Panc1 (cell line): ENCODE data around the gene ZNRF3. TPM values are rescaled to one million over a fixed set of nuclear protein-coding genes. Genes with fewer than 3 reads are reported as not detected.
A peak's percentile ranks its signal among the peaks of the same experiment; 100 is the strongest.

ENCODE experiments used
- ATAC-seq: fragments of 200-7000 bp; cut with Tn5 transposase; 2 replicates; pipeline ENCODE4 v1.9.1; 2020; ENCODE audit warnings: mild to moderate bottlenecking, moderate library complexity
- BruUV-seq: library from RNA; stranded (reverse); fragments of 400-500 nt; replicated peaks from 2 replicates; lab custom pipeline; 2021; lab: Mats Ljungman, UMichigan
- CTCF ChIA-PET: fragments of 300-600 bp; sonication (Branson Sonifier 250); formaldehyde crosslinking; loops from one replicate; lab custom pipeline; 2022; ENCODE audit warnings: antibody characterized with exemption; lab: Charles Lee
- POLR2A ChIA-PET: fragments of 300-600 bp; sonication (Branson Sonifier 250); formaldehyde crosslinking; loops from one replicate; lab custom pipeline; 2022; ENCODE audit warnings: antibody characterized with exemption; lab: Charles Lee
- DNase-seq: peaks from one replicate; pipeline ENCODE4 v3.0.0-alpha.2; 2010; ENCODE audit warnings: low read depth, low spot score
- H3K27ac ChIP-seq: 2 replicates; pipeline ENCODE4 v1.5.1; 2011; ENCODE audit warnings: mild to moderate bottlenecking, low read length, inconsistent platforms
- H3K27me3 ChIP-seq: fragments of 200-500 bp; sonication (Bioruptor generic); 2 replicates; pipeline ENCODE4 v1.6.0; 2014; ENCODE audit warnings: low read length, inconsistent platforms; ENCODE audit not compliant: control insufficient read depth, insufficient read depth
- H3K36me3 ChIP-seq: fragments of 200-500 bp; sonication (Bioruptor generic); 2 replicates; pipeline ENCODE4 v1.5.1; 2014; ENCODE audit warnings: inconsistent platforms, mild to moderate bottlenecking, low read length, moderate library complexity; ENCODE audit not compliant: control insufficient read depth, insufficient read depth
- H3K4me1 ChIP-seq: 2 replicates; pipeline ENCODE4 v1.5.1; 2011; ENCODE audit warnings: inconsistent platforms, mild to moderate bottlenecking, low read length, moderate library complexity; ENCODE audit not compliant: control insufficient read depth, insufficient read depth
- H3K4me3 ChIP-seq, 2 experiments: 2 replicates each; pipeline ENCODE4 v1.5.1; 2011 to 2012; ENCODE audit warnings: low read depth in 2 of 2, low read length in 2 of 2, mild to moderate bottlenecking in 2 of 2, inconsistent platforms in 1 of 2, moderate library complexity in 1 of 2
- H3K9me3 ChIP-seq: fragments of 200-500 bp; sonication (Bioruptor generic); 2 replicates; pipeline ENCODE4 v1.5.1; 2014; ENCODE audit warnings: low read depth, mild to moderate bottlenecking, inconsistent platforms, low read length, moderate library complexity; ENCODE audit not compliant: control insufficient read depth, insufficient read depth
- POLR2AphosphoS5 ChIP-seq: IDR thresholded peaks from 2 replicates; pipeline ENCODE4 v1.6.1; 2012; ENCODE audit warnings: mild to moderate bottlenecking, low read depth, low read length, moderate library complexity
- SIN3A ChIP-seq: IDR thresholded peaks from 2 replicates; pipeline ENCODE4 v1.6.1; 2012; ENCODE audit warnings: low read depth, mild to moderate bottlenecking, low read length, moderate library complexity, borderline replicate concordance; ENCODE audit not compliant: insufficient read depth
- TCF7L2 ChIP-seq: IDR thresholded peaks from 2 replicates; pipeline ENCODE4 v1.6.1; 2011; ENCODE audit warnings: mild to moderate bottlenecking, low read depth, low read length, inconsistent platforms
- in situ Hi-C: cut with HindIII; loops from 2 replicates; pipeline ENCODE4 v1.10.0; 2016; ENCODE audit warnings: low sequenced_read_pairs, low pct_unique_long_range_greater_than_20kb
- intact Hi-C: fragments of 100-400 bp; cut with micrococcal nuclease; formaldehyde crosslinking; loops from one replicate; pipeline ENCODE4 v1.10.0; 2022; ENCODE audit not compliant: unreplicated experiment
- total RNA-seq: library from RNA; stranded (reverse); gene quantifications from one replicate; pipeline ENCODE4 v1.2.1, GENCODE V29; 2021; ENCODE audit not compliant: unreplicated experiment
- TF ChIP-seq, protein P1 (sequence below): fragments of 450-650 bp; IDR thresholded peaks from 2 replicates; pipeline ENCODE4 v1.5.1; 2017; ENCODE audit warnings: mild to moderate bottlenecking
- TF ChIP-seq, protein P2 (sequence below), 2 experiments: IDR thresholded peaks; 2 replicates each; pipeline ENCODE4 v1.6.1; 2011 to 2012; ENCODE audit warnings: low read depth in 2 of 2, control low read depth in 1 of 2, low read length in 1 of 2, mild to moderate bottlenecking in 1 of 2, moderate library complexity in 1 of 2; ENCODE audit not compliant: insufficient read depth in 1 of 2

ZNRF3 gene
- total RNA-seq, 1 experiment from 2014 or later, result 7.3 TPM

DNA sequence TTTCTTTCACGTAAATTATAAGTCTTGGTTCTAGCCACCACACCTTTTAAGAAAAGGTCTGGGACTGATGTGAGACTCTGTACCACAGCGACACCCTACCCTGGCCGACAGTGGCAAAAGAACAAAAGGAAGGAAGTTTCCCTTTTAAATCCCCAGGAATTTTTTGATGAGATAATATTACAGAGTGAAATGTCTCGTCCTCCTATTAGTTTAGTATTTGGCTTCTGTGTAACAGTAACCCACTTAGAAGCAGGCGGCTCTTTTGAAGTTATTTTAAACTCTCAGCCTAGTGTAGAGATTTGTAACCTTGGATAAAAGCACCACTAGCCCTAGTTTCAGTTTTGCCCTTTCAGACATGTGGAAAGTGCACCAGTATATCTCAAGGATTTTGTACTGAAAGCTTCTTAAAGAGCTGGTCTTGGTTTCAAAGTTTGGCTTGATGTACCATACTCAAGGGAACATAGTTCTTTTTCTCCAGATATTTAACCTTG lies 94.2 kb downstream of the ZNRF3 start:
- BruUV-seq, result no TSS peak
- H3K27me3 ChIP-seq, result no peaks in the 10 kb centered on the region
- H3K4me1 ChIP-seq, result peaks cover 12% of the 10 kb centered on the region
- ChIA-PET CTCF (no interaction called here), POLR2A (no interaction called here)
- TF ChIP-seq POLR2AphosphoS5, result no peak
- TF ChIP-seq TCF7L2, result peak; percentile 73
- H3K27ac ChIP-seq, result peak overlapping the region; percentile 44; the same call in 1 of the 2 replicates
- no peak for DNase-seq
- 0 out of 2 replicates have a peak, but pooled peaks have one; percentile 45 for ATAC-seq
- no peak overlapping the region for H3K4me3 ChIP-seq
- intact Hi-C loops, result no loop called here
- H3K9me3 ChIP-seq, result no peaks in the 10 kb centered on the region
- in situ Hi-C loops, result no loop called here
- no peaks in the 10 kb centered on the region for H3K36me3 ChIP-seq

DNA sequence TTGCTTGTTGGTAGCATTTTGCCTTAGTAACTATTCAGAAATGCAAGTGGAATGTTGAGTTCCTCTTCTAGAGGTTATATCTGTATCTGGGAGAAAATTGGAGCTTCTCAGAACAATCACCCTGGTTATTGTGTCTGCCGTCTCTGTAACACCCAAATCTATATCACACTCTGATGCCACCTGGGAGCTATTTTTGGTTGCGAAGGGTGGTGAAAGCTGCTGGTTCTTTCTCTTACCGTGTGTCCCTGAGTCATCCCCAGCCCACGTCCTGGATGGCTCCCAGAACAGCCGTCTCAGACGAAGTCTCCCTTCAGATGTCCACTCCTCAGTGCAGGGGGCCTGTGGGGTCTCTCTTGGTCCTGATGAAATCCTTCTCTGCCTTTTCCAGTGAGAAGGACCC lies 94.8 kb downstream of the ZNRF3 start:
- Histone ChIP-seq H3K27me3 (no peaks in the 10 kb centered on the region), H3K4me1 (peaks cover 12% of the 10 kb centered on the region), H3K4me3 (no peak overlapping the region), H3K36me3 (no peaks in the 10 kb centered on the region), H3K27ac (no peak overlapping the region), H3K9me3 (no peaks in the 10 kb centered on the region)
- no TSS peak for BruUV-seq
- TF ChIP-seq, protein P1, sequence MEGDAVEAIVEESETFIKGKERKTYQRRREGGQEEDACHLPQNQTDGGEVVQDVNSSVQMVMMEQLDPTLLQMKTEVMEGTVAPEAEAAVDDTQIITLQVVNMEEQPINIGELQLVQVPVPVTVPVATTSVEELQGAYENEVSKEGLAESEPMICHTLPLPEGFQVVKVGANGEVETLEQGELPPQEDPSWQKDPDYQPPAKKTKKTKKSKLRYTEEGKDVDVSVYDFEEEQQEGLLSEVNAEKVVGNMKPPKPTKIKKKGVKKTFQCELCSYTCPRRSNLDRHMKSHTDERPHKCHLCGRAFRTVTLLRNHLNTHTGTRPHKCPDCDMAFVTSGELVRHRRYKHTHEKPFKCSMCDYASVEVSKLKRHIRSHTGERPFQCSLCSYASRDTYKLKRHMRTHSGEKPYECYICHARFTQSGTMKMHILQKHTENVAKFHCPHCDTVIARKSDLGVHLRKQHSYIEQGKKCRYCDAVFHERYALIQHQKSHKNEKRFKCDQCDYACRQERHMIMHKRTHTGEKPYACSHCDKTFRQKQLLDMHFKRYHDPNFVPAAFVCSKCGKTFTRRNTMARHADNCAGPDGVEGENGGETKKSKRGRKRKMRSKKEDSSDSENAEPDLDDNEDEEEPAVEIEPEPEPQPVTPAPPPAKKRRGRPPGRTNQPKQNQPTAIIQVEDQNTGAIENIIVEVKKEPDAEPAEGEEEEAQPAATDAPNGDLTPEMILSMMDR, result no peak
- TF ChIP-seq, protein P2, sequence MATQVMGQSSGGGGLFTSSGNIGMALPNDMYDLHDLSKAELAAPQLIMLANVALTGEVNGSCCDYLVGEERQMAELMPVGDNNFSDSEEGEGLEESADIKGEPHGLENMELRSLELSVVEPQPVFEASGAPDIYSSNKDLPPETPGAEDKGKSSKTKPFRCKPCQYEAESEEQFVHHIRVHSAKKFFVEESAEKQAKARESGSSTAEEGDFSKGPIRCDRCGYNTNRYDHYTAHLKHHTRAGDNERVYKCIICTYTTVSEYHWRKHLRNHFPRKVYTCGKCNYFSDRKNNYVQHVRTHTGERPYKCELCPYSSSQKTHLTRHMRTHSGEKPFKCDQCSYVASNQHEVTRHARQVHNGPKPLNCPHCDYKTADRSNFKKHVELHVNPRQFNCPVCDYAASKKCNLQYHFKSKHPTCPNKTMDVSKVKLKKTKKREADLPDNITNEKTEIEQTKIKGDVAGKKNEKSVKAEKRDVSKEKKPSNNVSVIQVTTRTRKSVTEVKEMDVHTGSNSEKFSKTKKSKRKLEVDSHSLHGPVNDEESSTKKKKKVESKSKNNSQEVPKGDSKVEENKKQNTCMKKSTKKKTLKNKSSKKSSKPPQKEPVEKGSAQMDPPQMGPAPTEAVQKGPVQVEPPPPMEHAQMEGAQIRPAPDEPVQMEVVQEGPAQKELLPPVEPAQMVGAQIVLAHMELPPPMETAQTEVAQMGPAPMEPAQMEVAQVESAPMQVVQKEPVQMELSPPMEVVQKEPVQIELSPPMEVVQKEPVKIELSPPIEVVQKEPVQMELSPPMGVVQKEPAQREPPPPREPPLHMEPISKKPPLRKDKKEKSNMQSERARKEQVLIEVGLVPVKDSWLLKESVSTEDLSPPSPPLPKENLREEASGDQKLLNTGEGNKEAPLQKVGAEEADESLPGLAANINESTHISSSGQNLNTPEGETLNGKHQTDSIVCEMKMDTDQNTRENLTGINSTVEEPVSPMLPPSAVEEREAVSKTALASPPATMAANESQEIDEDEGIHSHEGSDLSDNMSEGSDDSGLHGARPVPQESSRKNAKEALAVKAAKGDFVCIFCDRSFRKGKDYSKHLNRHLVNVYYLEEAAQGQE (IDR thresholded peaks at IDR 0.05; ENCODE audit: insufficient read depth in 1 of 2, low read depth in 2 of 2, low read length in 1 of 2), result no peak
- TF ChIP-seq TCF7L2 (no peak), SIN3A (no peak), POLR2AphosphoS5 (no peak)
- DNase-seq (no peak), ATAC-seq (no peak)
- POLR2A ChIA-PET, result no interaction called here
- CTCF ChIA-PET, result no interaction called here
- intact Hi-C loops, result no loop called here
- in situ Hi-C loops, result no loop called here

DNA sequence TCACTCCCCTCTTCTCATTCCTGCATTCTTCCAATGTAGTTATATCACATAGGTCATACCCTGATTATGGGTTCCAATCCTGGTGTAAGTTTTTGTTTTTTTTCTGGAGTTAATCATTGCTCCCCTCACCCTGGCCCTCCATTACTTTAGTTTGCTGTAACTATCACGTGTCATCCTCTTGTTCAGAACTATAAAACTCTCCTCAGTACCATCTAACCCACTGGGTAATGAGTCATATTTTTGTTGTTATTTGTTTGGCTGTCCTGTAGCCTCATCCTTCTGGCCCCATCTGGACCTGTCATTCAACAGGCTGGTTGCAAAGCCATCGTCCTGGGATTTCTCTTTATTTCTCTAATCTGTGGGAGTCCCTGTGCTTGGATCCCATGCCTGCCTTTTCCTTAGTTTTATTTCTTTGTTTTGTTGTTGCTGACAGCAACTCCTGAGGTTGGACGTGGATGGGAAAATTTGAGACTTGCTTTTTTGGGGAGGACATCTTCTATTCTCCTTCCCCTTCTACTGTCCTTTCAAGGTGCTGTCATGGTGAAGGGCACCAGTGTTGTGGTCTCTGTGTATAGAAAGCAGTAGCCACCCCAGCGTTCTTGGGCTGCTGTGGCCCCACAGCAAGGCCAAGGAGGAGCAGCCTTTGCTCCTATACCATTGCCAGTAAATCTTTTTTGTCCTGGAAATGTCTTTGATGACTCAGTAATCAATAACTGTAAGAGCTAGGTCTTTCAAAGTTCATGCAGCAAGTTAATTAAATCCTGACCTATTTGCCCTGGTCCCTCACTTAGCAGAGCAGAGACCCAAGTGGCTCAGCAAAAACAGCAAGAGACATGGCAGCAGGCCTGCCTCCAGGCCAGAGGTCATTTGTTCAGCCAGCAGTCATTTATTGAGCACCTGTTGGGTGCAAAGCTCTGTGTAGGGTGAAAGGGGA lies 95.8 kb downstream of the ZNRF3 start:
- H3K4me1 ChIP-seq, result peaks cover 12% of the 10 kb centered on the region
- no peak for DNase-seq
- no peak for ATAC-seq
- intact Hi-C loops, result no loop called here
- in situ Hi-C loops, result no loop called here
- no peak overlapping the region for H3K27ac ChIP-seq
- H3K36me3 ChIP-seq, result no peaks in the 10 kb centered on the region
- no peak overlapping the region for H3K4me3 ChIP-seq
- no peaks in the 10 kb centered on the region for H3K27me3 ChIP-seq
- ChIA-PET CTCF (no interaction called here), POLR2A (no interaction called here)
- BruUV-seq, result no TSS peak
- no peaks in the 10 kb centered on the region for H3K9me3 ChIP-seq
- TF ChIP-seq, protein P1, result no peak
- TF ChIP-seq TCF7L2 (no peak), SIN3A (no peak), POLR2AphosphoS5 (no peak)
- TF ChIP-seq, protein P2 (IDR thresholded peaks at IDR 0.05; ENCODE audit: insufficient read depth in 1 of 2, low read depth in 2 of 2, low read length in 1 of 2), result no peak
